Uterus (tissue), 2 donors: ENCODE results near the gene HABP4.

Experiments used
- CTCF ChIP-seq, 4 experiments: fragments of 200-600 bp in 2 of 4; fragments of 450-650 bp in 2 of 4; sonication (generic) in 2 of 4; IDR thresholded peaks; one replicate each; pipeline ENCODE4 v1.5.1; 2016 to 2019; ENCODE audit warnings: antibody characterized with exemption in 4 of 4, mild to moderate bottlenecking in 2 of 4, moderate library complexity in 1 of 4
- POLR2A ChIP-seq, 2 donors: fragments of 450-650 bp; IDR thresholded peaks; one replicate each; pipeline ENCODE4 v1.6.1; 2016; ENCODE audit warnings: antibody characterized with exemption in 2 of 2, mild to moderate bottlenecking in 1 of 2, moderate library complexity in 1 of 2

GRCh38 chr9:96417051-96417586 lies 32.9 kb upstream of the HABP4 start:
- peak in 1 of 4 experiments; percentile 30 for TF ChIP-seq CTCF (IDR thresholded peaks at IDR 0.05)
- peak; percentile 33 to 58 for TF ChIP-seq POLR2A (IDR thresholded peaks at IDR 0.05)
